Endometrial microvascular endothelial cells (primary cell): ENCODE results near the gene MISP. TPM values are rescaled to one million over a fixed set of nuclear protein-coding genes. Genes with fewer than 3 reads are reported as not detected.

Experiments
- in situ Hi-C: cut with HindIII; loops from 2 replicates; pipeline ENCODE4 v1.10.0; 2017; ENCODE audit warnings: low sequenced_read_pairs, low pct_unique_long_range_greater_than_20kb; ENCODE audit errors: inconsistent ontology term
- total RNA-seq: library from RNA; depleted of rRNA; stranded (reverse); fragments of >200 nt; gene quantifications from one replicate; pipeline ENCODE4 v1.2.3, GENCODE V29; 2015; ENCODE audit errors: inconsistent ontology term

Gene MISP
- total RNA-seq, 1 donor from 2014 or later = not detected

DNA sequence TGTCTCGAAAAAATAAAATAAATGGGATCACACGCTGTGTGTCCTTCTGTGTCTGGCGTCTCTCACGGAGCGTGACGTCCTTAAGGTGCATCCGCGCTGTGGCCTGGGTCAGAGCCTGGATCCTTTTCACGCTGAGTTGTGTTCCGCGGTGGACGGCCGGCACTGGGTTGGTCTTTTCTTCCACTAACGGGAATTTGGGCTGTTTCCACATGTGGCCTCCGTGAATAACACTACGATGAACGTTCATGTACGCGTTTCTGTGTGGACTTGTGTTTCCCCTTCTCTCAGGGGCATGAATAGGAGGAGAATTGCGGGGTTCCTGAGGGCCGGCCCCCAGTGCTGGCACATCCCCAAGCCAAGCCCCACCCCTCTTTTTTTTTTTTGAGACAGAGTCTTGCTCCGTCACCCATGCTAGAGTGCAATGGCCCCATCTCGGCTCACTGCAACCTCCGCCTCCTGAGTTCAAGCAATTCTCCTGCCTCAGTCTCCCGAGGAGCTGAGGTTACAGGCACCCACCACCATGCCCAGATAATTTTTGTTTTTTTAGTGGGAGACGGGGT, 40.2 kb downstream of the MISP start:
- in situ Hi-C loops = no loop called here

DNA sequence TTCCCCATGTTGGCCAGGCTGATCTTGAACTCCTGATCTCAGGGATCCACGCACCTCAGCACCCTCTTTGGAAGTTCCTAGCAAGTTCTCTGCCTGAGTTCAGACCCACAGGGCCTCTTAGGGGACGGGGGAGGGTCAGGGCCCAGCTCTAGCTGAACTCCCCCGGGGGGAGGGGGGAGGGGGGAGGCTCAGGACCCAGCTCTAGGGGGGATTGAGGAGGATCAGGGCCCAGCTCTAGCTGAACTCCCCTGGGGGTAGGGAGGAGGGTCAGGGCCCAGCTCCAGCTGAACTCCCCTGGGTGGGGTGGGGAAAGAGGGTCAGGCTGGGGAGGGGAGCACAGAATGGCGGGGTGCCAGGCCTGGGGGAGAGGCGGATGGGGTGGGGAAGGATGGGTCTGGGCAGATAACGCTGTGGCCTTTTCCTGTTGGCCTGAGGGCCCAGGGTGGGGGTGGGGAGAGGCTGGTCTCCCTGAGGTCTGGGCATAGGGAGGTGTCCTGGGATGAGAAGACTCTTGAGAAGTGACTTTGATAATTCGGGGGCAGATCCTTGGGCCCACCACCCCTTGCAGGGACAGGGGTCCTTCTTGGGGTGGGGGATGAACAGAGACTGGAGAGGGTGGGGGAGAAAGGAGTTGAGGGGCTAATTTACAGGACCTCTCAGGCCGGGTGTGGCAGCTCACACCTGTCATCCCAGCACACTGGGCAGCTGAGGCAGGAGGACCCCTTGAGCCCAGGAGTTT, 40.8 kb downstream of the MISP start:
- in situ Hi-C loops = no loop called here

DNA sequence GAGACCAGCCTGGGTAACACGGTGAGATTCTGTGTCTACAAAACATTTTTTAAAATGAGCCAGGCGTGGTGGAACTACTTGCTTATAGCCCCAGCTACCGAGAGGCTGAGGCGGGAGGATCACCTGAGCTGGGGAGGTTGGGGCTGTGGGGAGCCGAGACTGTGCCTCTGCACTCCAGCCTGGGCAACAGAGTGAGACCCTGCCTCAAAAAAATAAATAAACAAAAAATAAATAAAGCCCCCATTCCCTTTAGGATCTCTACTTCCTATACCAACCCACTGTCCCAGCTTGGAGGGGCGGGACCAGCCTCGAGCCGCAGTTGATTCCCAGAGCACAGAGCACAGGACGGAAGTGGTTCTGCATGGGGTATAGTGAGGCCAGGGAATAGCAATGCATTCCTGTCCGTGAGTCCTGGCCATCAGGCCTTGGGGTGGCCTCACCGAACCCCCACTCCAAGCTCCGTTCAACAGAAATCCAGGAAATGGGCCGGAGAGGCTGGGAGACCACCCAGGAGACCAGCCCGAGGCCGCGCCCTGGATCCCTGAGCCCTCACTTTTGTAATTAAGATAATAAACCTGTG, 41.5 kb downstream of the MISP start:
- in situ Hi-C loops = no loop called here

DNA sequence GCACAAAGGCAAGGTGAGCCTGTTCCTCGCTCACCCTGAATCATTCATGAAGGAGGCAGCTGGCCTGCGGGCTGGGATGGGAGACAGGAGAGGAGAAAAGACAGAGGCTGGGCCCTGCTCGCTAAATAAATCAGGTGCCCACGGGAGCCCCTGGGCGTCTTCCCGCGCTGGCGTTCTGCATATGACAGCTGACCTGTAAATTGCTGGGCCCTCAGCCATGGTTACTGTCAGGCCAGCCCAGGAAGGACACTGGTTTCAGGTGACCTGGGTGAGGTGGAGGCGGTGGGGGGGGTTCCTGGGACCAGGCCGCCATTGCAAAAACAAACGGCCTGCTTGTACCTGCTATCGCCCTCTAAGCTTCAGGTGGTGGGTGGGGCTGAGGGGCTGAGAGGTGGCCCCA, 42.9 kb downstream of the MISP start:
- in situ Hi-C loops = no loop called here

DNA sequence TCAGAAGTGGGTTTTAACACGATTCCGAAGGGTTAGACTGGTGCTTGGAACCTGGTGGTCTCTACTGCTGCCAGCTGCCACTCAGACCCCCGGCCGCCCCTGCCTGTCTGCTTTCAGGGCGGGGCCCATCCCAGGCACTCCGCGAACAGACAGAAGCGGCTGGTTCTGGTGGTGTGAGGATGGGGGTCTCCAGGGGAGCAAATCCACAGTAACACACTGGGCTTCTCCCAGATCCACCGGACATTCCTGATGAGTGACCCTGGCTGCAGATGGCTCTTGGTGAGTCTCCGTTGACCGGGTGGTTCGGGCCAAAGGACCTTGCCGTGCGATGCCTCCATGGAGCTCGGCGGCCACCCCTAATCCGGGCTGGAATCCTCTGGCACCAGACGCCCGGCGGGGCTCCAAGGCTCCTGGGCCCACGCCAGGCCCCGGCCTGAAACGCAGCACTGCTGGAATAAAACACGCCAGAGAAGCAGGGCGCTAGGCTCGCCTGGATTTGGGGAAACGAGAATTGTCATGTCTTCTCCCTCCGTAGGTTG, 44.2 kb downstream of the MISP start:
- in situ Hi-C loops = no loop called here

DNA sequence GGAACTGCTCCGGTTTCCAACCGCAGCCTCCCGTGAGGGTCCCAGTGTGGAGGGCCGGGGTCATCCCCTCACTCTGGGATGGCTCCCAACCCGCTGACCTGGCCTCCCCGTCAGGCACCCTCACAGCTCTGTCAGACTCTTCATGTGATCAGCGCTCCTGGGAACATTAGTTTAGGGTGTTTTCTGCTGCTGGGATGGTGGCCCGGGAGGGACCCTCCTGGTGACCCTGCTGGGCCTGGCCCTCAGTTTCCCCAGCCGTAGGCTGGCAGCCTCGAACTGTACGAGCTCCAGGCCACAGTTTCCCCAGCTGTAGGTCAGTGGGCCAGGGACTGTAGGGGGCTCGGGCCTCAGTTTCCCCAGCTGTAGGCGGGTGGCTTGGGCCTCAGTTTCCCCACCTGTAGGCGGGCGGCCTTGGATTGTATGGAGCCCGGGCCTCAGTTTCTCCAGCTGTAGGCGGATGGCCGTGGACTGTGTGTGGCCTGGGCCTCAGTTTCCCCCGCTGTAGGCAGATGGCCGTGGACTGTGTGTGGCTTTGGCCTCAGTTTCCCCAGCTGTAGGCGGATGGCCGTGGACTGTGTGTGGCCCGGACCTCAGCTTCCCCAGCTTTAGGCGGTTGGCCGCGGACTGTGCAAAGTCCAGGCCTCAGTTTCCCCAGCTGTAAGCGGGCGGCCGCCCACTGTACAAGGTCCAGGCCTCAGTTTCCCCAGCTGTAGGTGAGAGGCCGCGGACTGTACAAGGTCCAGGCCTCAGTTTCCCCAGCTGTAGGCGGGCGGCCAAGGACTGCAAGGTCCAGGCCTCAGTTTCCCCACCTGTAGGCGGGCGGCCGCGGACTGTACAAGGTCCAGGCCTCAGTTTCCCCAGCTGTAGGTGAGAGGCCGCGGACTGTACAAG, 45.0 kb downstream of the MISP start:
- in situ Hi-C loops = no loop called here

DNA sequence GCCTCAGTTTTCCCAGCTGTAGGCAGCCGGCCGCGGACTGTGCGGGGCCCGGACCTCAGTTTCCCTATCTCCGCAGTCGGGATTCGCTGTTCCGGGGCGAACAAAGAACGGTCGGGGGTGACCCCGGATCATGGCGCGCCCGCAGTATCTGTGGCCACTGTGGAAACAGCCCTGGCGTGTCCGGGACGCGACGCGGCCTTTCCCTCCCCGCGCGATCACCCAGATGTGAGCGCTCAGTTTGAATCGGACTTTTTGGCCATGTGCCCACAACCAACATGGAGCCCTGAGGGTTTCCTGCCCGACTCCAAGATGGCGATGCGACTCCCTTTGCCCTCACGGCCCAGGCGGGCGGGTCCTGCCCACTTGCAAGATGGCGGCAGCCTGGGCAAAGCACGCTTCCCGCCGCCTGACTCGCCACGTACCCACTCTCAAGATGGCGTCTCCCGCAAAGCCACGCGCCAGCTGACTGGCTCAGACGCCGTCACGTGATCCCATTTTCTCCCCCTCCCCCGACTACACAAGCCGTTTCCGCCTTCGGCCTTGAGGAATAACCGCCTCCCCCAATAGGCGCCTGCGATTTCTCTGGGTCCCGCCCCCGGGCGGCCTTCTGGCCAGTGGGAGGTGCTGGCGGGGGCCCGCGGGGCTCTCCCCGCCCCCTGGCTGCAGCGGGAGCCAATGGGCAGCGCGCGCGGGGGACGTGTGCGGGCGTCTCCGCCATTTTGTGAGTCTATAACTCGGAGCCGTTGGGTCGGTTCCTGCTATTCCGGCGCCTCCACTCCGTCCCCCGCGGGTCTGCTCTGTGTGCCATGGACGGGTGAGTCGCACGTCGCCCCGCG, 46.0 kb downstream of the MISP start, which contains the start of gene PTBP1:
Gene PTBP1, plus strand, starts transcription at position 761 of the 836 bp plus-strand sequence. Its CDS starts 46 bp downstream, at position 807.
- in situ Hi-C loops = no loop called here

DNA sequence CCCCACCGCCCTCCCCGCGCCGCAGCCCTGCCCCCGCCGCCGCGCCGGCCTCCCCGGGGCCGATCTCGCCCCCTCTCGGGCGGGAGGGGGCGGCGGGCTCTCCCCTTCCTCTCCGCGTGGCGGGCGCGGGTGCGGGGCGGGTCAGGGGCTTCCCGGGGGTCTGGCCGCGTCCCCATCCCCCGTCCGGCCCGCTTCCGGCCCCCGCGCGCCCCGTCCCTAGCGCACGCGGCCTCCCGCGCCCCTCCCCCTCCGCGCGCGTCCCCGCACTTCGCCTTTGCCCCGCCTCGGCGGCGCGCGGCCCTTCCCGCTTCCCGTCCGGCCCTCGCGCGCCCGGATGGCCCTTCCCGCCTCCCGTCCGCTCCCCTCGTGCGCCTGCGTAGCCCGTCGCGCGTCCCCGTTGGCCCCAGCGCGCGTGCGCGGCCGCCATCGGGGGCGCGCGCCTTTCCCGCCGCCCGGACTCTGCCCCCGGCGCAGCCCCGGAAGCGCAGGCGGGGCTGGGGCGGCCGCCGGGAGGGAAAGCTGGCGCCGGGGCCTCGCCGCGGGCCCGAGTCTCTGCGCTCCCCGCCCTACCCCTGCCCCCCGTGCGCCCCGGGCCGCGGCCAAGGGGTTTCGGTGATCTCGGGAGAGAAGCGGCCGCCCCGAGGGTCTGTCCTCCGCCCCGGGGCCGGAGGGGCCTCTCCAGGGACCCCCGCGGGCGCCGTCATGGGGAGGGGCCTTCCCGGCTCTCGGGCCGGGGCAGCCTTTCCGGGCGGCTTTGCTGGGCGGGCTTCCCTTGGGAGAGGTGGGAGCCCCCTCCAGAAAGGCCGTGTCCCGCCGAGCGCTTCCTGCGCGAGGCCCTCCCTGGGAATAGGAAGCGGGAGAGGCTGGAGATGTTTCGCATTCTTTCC, 46.9 kb downstream of the MISP start:
- in situ Hi-C loops = no loop called here

DNA sequence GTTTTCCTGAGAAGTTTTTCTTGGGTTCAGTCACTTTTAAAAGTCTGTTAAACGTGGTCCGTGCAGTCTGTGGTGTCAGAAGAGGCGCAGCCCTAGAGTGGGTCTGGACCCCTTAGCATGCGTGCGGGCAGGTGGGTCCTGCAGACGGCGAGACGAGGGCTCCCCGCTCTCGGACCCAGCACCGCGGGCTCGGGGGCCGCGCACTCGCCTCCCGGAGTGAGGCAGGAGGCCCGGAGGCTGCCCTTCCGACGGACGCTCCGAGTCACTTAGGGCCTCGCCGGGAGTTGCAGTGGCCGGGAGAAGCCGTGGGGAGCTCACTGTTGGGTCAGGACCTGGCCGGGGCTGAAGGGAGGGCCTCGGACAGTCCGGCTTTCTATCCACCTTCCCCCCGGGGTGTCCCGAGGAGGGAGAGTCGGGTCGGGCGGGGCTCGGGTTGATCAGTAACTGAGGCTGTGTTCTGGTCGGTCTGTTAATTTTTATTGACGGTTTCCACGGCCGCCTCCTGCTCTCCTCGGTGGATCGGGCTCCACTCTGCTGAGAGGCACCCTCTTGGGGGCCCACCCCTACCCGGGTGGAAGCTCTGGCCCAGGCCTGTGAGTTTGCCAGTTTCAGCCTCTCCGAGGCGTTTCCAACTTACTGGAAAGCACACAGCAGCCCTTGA, 47.6 kb downstream of the MISP start:
- in situ Hi-C loops = no loop called here

DNA sequence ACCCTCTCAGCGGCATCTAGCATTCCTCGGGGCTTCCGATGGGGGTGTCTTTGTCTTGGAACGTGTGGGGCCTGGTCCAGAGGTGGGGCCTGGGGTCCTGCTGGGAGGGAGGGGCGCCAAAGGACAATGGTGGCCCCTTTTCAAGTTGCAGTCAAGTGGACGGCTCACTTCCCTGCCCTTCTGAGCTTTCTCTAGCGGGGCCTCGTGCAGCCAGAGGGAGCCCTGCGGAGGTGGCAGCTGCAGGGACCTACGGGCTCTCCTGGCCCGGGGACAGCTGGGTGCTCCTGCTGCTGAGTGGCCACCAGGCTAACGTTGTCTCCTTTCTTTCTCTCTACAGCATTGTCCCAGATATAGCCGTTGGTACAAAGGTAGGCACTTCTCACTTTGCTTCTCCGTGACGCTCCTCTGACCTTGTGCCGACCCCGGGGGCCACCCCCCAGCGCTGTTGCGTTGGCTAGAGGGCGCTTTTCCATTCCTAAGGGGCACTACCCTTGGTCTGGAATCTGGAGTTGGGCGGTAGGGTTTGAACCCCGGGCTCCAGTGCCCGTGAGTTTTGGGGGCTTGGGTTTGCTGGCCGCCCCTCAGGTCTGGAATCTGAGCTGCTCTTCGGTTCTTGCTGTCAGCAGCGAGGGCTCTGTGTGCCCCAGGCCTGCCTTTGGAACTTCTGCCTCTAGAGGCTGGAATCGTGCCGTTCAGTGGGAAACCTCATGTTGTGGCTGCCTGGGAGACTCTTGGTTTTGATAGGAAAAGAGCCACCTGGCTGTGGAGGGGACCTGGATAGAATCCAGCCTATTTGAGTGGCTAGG, 48.4 kb downstream of the MISP start:
- in situ Hi-C loops = no loop called here

DNA sequence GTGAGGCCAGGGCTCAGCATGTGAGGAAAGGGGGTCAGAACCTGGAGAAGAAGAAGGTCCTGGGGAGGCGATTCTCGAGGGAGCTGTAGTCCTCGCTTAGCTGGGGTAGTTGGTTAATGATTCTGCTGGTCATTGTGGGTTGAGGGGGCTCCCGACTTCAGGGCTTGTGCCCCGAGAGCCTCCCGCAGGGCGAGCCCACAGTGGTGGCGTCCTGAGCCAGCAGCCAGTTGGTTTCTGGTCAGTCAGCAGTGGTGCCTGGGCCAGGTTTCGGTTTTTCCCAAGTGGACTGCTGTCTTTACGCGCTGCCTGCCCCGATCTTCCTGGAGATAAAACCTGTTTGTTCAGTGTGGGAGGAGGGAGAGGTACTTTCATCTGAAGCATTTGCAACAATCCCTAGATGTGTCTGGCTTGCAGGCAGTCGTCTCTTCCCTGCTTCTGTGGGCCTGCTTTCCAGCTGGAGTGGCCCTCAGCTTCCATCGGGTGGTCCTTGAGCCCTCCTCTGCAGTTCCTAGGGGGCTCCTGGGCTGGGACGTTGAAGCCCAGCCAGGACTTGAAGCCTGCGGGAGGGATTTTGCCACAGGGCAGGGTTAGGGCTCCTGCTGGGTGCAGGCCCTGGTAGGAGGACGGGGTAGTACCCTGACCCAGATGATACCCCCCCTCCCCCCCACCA, 49.6 kb downstream of the MISP start:
- in situ Hi-C loops = no loop called here

DNA sequence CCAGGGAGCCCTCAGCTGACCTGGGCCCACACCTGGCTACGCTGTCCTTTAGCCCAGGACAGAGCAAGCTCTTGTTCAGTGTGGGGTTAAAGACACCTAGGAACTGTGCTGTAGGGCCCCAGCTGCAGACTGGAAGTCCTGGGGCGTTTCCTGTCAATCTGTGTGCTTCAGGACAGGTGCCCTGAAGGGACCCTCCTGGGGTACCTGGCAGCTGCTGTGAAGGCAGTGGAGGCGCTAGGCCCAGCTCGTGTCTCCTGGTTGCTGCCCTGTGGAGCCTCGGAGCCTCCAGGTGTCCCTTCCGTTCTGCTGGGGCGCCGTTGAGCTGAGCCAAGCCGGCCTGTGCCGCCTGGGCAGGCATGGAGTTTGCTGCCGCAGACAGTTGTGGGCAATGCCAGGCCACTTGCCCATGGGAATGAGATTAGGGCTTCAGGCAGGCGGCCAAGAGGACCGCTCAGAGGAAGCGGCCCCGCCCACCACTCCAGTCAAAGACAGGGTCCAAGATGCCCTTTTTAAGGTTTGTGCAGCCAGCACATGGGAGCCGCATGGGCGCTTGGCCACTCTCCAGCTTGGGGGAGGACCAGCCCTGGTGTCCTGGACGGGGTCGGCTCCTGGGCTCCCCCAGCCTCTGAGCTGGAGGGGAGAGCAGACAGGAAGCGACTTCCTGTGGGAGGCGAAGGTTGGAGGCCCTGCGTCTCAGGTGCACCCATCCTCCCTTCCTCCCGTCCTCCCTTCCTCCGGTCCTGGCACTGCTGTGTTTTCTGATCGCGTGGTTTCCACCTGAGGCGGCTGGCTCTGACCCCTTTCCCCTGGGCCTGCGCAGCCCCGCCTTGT, 50.3 kb downstream of the MISP start:
- in situ Hi-C loops = no loop called here

DNA sequence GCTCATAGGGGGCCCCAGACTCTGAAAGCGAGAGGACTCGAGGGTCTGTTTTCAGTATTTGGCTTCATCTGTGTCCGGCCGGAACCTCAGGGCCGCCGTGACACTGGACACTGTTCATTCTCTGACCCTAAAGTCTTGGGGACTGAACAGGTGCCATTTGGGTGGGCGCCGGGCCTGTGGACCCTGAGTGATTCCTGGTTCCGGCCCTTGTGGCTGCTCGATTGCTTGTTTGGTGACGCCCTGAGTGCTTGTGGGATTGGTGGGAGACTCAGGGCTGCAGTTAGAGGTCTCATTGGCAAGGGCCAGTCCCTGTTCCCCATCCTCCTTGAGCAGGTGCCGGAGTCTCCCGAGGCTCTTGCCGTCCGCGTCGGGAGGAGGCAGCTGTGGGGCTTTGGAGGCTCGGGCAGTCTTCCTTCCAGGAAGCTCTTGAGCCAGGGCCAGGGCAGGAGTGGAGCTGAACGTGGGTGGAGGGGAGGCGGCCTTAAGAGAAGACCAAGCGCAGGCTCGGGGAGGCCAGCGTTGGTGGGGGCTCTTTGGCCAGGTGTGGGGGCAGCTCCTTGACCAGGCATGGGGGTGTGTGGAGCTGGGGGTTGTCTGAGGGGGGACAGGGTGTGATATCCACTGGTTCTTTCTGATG, 51.1 kb downstream of the MISP start:
- in situ Hi-C loops = no loop called here

DNA sequence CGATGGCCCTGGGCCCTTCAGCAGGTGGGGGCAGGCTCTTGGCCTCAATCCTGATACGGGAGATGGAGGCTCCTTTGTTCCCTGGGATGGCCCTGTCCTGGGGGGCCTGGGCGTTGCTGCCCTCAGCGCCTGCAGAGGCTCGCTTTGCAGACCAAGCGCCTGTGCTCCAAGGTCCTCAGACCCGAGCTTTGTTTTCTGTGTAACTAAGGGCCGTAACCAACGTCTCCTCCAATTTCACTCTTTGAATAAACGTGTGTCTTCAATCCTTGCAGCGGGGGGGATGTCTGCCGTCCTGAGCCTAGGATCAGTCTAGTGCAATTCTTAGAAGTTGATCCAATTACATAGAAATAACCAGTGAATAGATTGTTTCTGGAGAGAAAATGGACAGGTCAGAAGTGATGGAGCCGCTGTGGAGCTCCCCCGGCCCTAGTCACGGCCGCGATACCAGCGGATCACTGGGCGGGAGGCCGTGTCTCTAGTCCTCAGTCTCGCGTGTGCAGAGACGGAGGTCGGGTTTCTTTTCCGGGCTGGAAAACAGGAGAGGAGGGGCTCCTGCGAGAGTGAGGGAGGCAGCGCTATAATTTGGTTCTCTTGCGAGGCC, 51.7 kb downstream of the MISP start:
- in situ Hi-C loops = no loop called here
